Mesendoderm (in vitro differentiated cells): ENCODE results near the gene SPDYE2B. TPM values are rescaled to one million over a fixed set of nuclear protein-coding genes. Genes with fewer than 3 reads are reported as not detected.
"Not testable (repeated sequence)": the region's sequence is repeated elsewhere in the genome, so short reads cannot be mapped to it uniquely, and the experiment has no call there.

Experiments used
- DNase-seq: peaks from one replicate; pipeline ENCODE4 v3.0.0; 2013
- H2AK5ac ChIP-seq: 2 replicates; pipeline ENCODE4 v1.6.1; 2013; ENCODE audit warnings: low read length, inconsistent platforms
- H2BK120ac ChIP-seq: 2 replicates; pipeline ENCODE4 v1.6.1; 2013; ENCODE audit warnings: low read depth, mild to moderate bottlenecking, low read length, moderate library complexity, mixed read lengths
- H2BK15ac ChIP-seq: replicated peaks from 2 replicates; pipeline ENCODE4 v1.6.1; 2013; ENCODE audit warnings: low read depth, mild to moderate bottlenecking, moderate library complexity
- H2BK5ac ChIP-seq: 2 replicates; pipeline ENCODE4 v1.6.1; 2013; ENCODE audit warnings: low read length, inconsistent platforms
- H3K18ac ChIP-seq: 2 replicates; pipeline ENCODE4 v1.6.1; 2013; ENCODE audit warnings: mild to moderate bottlenecking, low read length, mixed read lengths
- H3K23ac ChIP-seq: one replicate; pipeline ENCODE4 v1.6.1; 2013; ENCODE audit warnings: low read length
- H3K27ac ChIP-seq: 2 replicates; pipeline ENCODE4 v1.5.1; 2013; ENCODE audit warnings: low read depth, mild to moderate bottlenecking, inconsistent platforms, low read length, moderate library complexity
- H3K27me3 ChIP-seq: 2 replicates; pipeline ENCODE4 v1.6.1; 2013; ENCODE audit warnings: low read length, control low read depth, mild to moderate bottlenecking, inconsistent platforms; ENCODE audit not compliant: insufficient read depth, poor library complexity
- H3K36me3 ChIP-seq: 2 replicates; pipeline ENCODE4 v1.6.1; 2013; ENCODE audit warnings: low read length, inconsistent platforms; ENCODE audit not compliant: control insufficient read depth, insufficient read depth
- H3K4ac ChIP-seq: one replicate; pipeline ENCODE4 v1.6.1; 2013; ENCODE audit warnings: low read depth, mild to moderate bottlenecking, low read length, moderate library complexity
- H3K4me1 ChIP-seq: 2 replicates; pipeline ENCODE4 v1.6.1; 2013; ENCODE audit warnings: low read depth, low read length, inconsistent platforms; ENCODE audit not compliant: control insufficient read depth
- H3K4me2 ChIP-seq: 2 replicates; pipeline ENCODE4 v1.6.1; 2013; ENCODE audit warnings: low read length
- H3K4me3 ChIP-seq: 2 replicates; pipeline ENCODE4 v1.5.1; 2013; ENCODE audit warnings: mild to moderate bottlenecking, low read length
- H3K56ac ChIP-seq: one replicate; pipeline ENCODE4 v1.6.1; 2013; ENCODE audit warnings: low read length
- H3K79me1 ChIP-seq: 2 replicates; pipeline ENCODE4 v1.6.1; 2013; ENCODE audit warnings: low read length, inconsistent platforms
- H3K79me2 ChIP-seq: 2 replicates; pipeline ENCODE4 v1.6.1; 2013; ENCODE audit warnings: mild to moderate bottlenecking, low read length; ENCODE audit not compliant: control insufficient read depth, insufficient read depth
- H3K9ac ChIP-seq: 2 replicates; pipeline ENCODE4 v1.6.1; 2013; ENCODE audit warnings: low read length, inconsistent platforms
- H4K5ac ChIP-seq: one replicate; pipeline ENCODE4 v1.6.1; 2013; ENCODE audit warnings: low read length
- H4K8ac ChIP-seq: one replicate; pipeline ENCODE4 v1.6.1; 2013; ENCODE audit warnings: low read depth, mild to moderate bottlenecking, control low read depth, low read length, moderate library complexity
- WGBS: extraction: QIAGEN DNeasy Blood & Tissue Kit; methylation state at CpG from one replicate; pipeline ENCODE4 v1.1.7; 2013; ENCODE audit warnings: low lambda C conversion rate, missing lambda C conversion rate; ENCODE audit not compliant: insufficient coverage; ENCODE audit errors: extremely low coverage; 5-methylcytosine and 5-hydroxymethylcytosine counted together
- small RNA-seq: library from polyadenylated mRNA; stranded (forward); fragments of <200 nt; extraction: miRNeasy Mini kit (QIAGEN cat#:217004); gene quantifications from one replicate; pipeline ENCODE3, GENCODE V24; 2013; ENCODE audit not compliant: insufficient read depth

SPDYE2B gene

DNA sequence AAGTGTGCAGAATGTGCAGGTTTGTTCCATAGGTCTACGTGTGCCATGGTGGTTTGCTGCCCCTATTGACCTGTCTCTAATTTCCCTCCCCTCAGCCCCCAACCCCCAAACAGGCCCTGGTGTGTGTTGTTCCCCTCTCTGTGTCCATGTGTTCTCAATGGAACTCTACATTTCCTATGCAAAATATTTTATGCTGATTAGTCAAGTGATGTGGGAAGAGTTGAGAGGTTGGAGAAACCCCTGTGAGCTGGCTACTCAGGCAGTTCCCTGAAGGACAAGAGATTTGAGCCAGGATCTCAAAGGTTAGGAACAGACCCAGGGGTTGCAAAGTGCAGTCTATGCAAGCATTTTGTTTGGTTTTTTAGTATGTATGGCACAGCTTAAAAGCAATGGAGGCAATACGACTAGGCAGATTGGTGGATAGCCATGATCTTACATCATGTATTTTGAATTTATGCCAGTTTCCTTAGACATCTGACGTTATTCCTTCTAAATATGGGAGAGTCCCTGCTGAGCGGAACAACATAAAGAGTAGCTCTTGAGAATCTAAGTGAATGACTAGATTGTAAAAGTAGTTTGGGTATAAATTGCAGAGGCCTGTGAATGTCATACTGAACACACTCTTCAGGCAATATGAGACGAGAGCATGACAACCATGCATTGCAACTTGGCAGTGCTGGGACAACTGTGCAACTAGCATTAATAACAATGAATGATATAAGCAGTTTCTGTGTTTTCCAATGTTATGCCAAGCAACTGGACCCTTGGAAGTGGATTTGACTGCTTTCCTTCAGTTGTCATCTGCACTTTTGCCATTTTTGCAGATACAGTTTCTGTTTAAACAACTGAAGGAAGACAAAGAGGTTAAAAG is 47.8 kb downstream of the SPDYE2B start:
- not testable (repeated sequence) for H3K23ac ChIP-seq, H3K79me1 ChIP-seq, H2BK15ac ChIP-seq

GRCh38 chr7:102698962-102699750 is 49.0 kb downstream of the SPDYE2B start:
- H2BK120ac ChIP-seq, H3K79me1 ChIP-seq, H3K56ac ChIP-seq, H3K36me3 ChIP-seq, DNase-seq, H3K4me3 ChIP-seq, H3K4me1 ChIP-seq, H2BK5ac ChIP-seq, H3K4ac ChIP-seq, H3K23ac ChIP-seq, H3K27ac ChIP-seq, H2BK15ac ChIP-seq, H2AK5ac ChIP-seq, H3K18ac ChIP-seq, H4K8ac ChIP-seq, H3K9ac ChIP-seq, H3K27me3 ChIP-seq, H4K5ac ChIP-seq, H3K4me2 ChIP-seq, H3K79me2 ChIP-seq: not testable (repeated sequence)
- WGBS: no CpG with 5 or more reads among the region's 9 CpGs

More for the DNA sequence above, 47.8 kb downstream of the SPDYE2B start:
- DNase-seq, H4K5ac ChIP-seq, H3K4ac ChIP-seq, H3K56ac ChIP-seq, H3K4me3 ChIP-seq, H3K4me1 ChIP-seq, H3K27me3 ChIP-seq, H4K8ac ChIP-seq, H3K9ac ChIP-seq, H3K27ac ChIP-seq, H2BK5ac ChIP-seq, H2AK5ac ChIP-seq, H3K18ac ChIP-seq, H2BK120ac ChIP-seq, H3K36me3 ChIP-seq, H3K79me2 ChIP-seq, H3K4me2 ChIP-seq: not testable (repeated sequence)
- no CpG with 5 or more reads among the region's 5 CpGs for WGBS

Small RNAs within 50 kb of the gene (small RNA-seq; reads per million reads assigned to genes)
- gene AC105052.3 (not detected), gene UPK3BL1 (not detected)
